Spleen (tissue), 7 donors: ENCODE results near the gene SLC39A13.

Experiments used
- CTCF ChIP-seq, 11 experiments: fragments of 200-600 bp in 7 of 11; fragments of 450-650 bp in 4 of 11; sonication (generic) in 4 of 11; IDR thresholded peaks in 8 of 11; conservative IDR thresholded peaks in 3 of 11; 1 replicate in 7 of 11; 2 replicates in 4 of 11; pipeline versions ENCODE4 v1.4.0 to v1.8.0; 2016 to 2021; ENCODE audit warnings: antibody characterized with exemption in 11 of 11, inconsistent platforms in 4 of 11, mild to moderate bottlenecking in 1 of 11
- POLR2A ChIP-seq, 3 donors: fragments of 450-650 bp; IDR thresholded peaks; one replicate each; pipeline ENCODE4 v1.5.1; 2017; ENCODE audit warnings: antibody characterized with exemption in 3 of 3, mild to moderate bottlenecking in 1 of 3
- POLR2AphosphoS5 ChIP-seq, 3 donors: sonication (generic); formaldehyde crosslinking; IDR thresholded peaks; one replicate each; pipeline ENCODE4 v1.5.1; 2017; ENCODE audit warnings: antibody characterized with exemption in 3 of 3
- donor health status: DM: no; HTN: no; CAD: no; lungs with moderate emphysema.
- donor health status: DM: no; HTN: no; CAD: no.
- donor health status: DM: no; HTN: no; CAD: no.

GRCh38 chr11:47376525-47377371 lies 31.6 kb upstream of the SLC39A13 start:
- no peak for TF ChIP-seq POLR2A (IDR thresholded peaks at IDR 0.05)
- peak in 2 of 11 experiments; percentile 23 to 40 for TF ChIP-seq CTCF (IDR thresholded peaks at IDR 0.05 in 8 of 11, conservative IDR thresholded peaks at IDR 0.05 in 3 of 11)
- peak; percentile 48 to 83 (median 59) for TF ChIP-seq POLR2AphosphoS5 (IDR thresholded peaks at IDR 0.05)
